A673 (cell line): ENCODE results near the gene FOXJ3.

Experiments used
- EZH2 ChIP-seq: fragments of 200-600 bp; sonication (generic); IDR thresholded peaks from 2 replicates; pipeline ENCODE4 v1.6.1; 2017; ENCODE audit warnings: borderline replicate concordance, low read depth, mild to moderate bottlenecking, mixed read lengths, antibody characterized with exemption, low read length; ENCODE audit not compliant: poor library complexity, severe bottlenecking
- TF ChIP-seq, protein P1 (sequence below): fragments of 300-800, 200-600 bp; sonication (generic); conservative IDR thresholded peaks from 2 replicates; pipeline ENCODE4 v1.5.1; 2017; ENCODE audit warnings: low read depth, mild to moderate bottlenecking, antibody characterized with exemption, low read length, moderate library complexity, mixed read lengths

GRCh38 chr1:42148166-42148565 lies 186.9 kb downstream of the FOXJ3 start:
- TF ChIP-seq, protein P1, sequence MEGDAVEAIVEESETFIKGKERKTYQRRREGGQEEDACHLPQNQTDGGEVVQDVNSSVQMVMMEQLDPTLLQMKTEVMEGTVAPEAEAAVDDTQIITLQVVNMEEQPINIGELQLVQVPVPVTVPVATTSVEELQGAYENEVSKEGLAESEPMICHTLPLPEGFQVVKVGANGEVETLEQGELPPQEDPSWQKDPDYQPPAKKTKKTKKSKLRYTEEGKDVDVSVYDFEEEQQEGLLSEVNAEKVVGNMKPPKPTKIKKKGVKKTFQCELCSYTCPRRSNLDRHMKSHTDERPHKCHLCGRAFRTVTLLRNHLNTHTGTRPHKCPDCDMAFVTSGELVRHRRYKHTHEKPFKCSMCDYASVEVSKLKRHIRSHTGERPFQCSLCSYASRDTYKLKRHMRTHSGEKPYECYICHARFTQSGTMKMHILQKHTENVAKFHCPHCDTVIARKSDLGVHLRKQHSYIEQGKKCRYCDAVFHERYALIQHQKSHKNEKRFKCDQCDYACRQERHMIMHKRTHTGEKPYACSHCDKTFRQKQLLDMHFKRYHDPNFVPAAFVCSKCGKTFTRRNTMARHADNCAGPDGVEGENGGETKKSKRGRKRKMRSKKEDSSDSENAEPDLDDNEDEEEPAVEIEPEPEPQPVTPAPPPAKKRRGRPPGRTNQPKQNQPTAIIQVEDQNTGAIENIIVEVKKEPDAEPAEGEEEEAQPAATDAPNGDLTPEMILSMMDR, result no peak
- TF ChIP-seq EZH2, result no peak
